ENCODE measurements around the gene MPPED1.

Gene MPPED1

GRCh38 chr22:43397766-43398165, 14.0 kb upstream of the MPPED1 start:
- H3K4me2 ChIP-seq (ENCODE audit: low read depth, low read length, poor library complexity, severe bottlenecking), result no peak overlapping the region
- no peaks in the 10 kb centered on the region for H3K36me3 ChIP-seq (ENCODE audit: insufficient read depth, low read length)
- no peaks in the 10 kb centered on the region for H3K4me1 ChIP-seq (ENCODE audit: insufficient read depth, low read length, poor library complexity, severe bottlenecking)
- no peak overlapping the region for H2AFZ ChIP-seq (ENCODE audit: low read length)
- H3K27me3 ChIP-seq (ENCODE audit: insufficient read depth, low read length, poor library complexity, severe bottlenecking), result no peaks in the 10 kb centered on the region
- no peaks in the 10 kb centered on the region for H4K20me1 ChIP-seq (ENCODE audit: insufficient read depth, low read length, poor library complexity, severe bottlenecking)
- H3K9me2 ChIP-seq (replicated peaks; ENCODE audit: low read depth, low read length), result no peaks in the 10 kb centered on the region
- H3F3A ChIP-seq (ENCODE audit: low read depth), result no peaks in the 10 kb centered on the region
- no peak overlapping the region for H3K4me3 ChIP-seq (ENCODE audit: low read length, poor library complexity, severe bottlenecking)
- no peaks in the 10 kb centered on the region for H3K79me2 ChIP-seq (ENCODE audit: insufficient read depth, low read length)
- no peak overlapping the region for H3K9ac ChIP-seq (ENCODE audit: low read depth, low read length, poor library complexity, severe bottlenecking)
- no peak for TF ChIP-seq CTCF (conservative IDR thresholded peaks at IDR 0.05; ENCODE audit: low read length)
- H3K9me3 ChIP-seq (ENCODE audit: insufficient read depth, low read depth, low read length), result no peaks in the 10 kb centered on the region

- H3K9me3 ChIP-seq (ENCODE audit: insufficient read depth, low read depth, low read length), result no peaks in the 10 kb centered on the region
- no peaks in the 10 kb centered on the region for H3K27me3 ChIP-seq (ENCODE audit: insufficient read depth, low read length, poor library complexity, severe bottlenecking)
- no peaks in the 10 kb centered on the region for H3K79me2 ChIP-seq (ENCODE audit: insufficient read depth, low read length)
- no peaks in the 10 kb centered on the region for H3K36me3 ChIP-seq (ENCODE audit: insufficient read depth, low read length)
- TF ChIP-seq CTCF (conservative IDR thresholded peaks at IDR 0.05; ENCODE audit: low read length) (no peak), EZH2phosphoT487 (IDR thresholded peaks at IDR 0.05; ENCODE audit: borderline replicate concordance) (no peak)
- H3K4me3 ChIP-seq (ENCODE audit: low read length, poor library complexity, severe bottlenecking), result no peak overlapping the region
- no peaks in the 10 kb centered on the region for H3K4me1 ChIP-seq (ENCODE audit: insufficient read depth, low read length, poor library complexity, severe bottlenecking)
- H3K4me2 ChIP-seq (ENCODE audit: low read depth, low read length, poor library complexity, severe bottlenecking), result no peak overlapping the region
- H3F3A ChIP-seq (ENCODE audit: low read depth), result no peaks in the 10 kb centered on the region
- H3K9ac ChIP-seq (ENCODE audit: low read depth, low read length, poor library complexity, severe bottlenecking), result no peak overlapping the region
- no peak overlapping the region for H2AFZ ChIP-seq (ENCODE audit: low read length)
- no peaks in the 10 kb centered on the region for H3K9me2 ChIP-seq (replicated peaks; ENCODE audit: low read depth, low read length)
- H4K20me1 ChIP-seq (ENCODE audit: insufficient read depth, low read length, poor library complexity, severe bottlenecking), result no peaks in the 10 kb centered on the region
Observed at GRCh38 chr22:43398246-43398645, 13.6 kb upstream of the MPPED1 start.

- H3K79me2 ChIP-seq (ENCODE audit: insufficient read depth, low read length), result no peaks in the 10 kb centered on the region
- H3K4me3 ChIP-seq (ENCODE audit: low read length, poor library complexity, severe bottlenecking), result no peak overlapping the region
- no peaks in the 10 kb centered on the region for H3K36me3 ChIP-seq (ENCODE audit: insufficient read depth, low read length)
- H4K20me1 ChIP-seq (ENCODE audit: insufficient read depth, low read length, poor library complexity, severe bottlenecking), result no peaks in the 10 kb centered on the region
- H3K9me3 ChIP-seq (ENCODE audit: insufficient read depth, low read depth, low read length), result no peaks in the 10 kb centered on the region
- no peak overlapping the region for H3K9ac ChIP-seq (ENCODE audit: low read depth, low read length, poor library complexity, severe bottlenecking)
- H3K4me1 ChIP-seq (ENCODE audit: insufficient read depth, low read length, poor library complexity, severe bottlenecking), result no peaks in the 10 kb centered on the region
- TF ChIP-seq CTCF (conservative IDR thresholded peaks at IDR 0.05; ENCODE audit: low read length) (no peak), EZH2phosphoT487 (IDR thresholded peaks at IDR 0.05; ENCODE audit: borderline replicate concordance) (no peak)
- no peaks in the 10 kb centered on the region for H3K27me3 ChIP-seq (ENCODE audit: insufficient read depth, low read length, poor library complexity, severe bottlenecking)
- no peaks in the 10 kb centered on the region for H3K9me2 ChIP-seq (replicated peaks; ENCODE audit: low read depth, low read length)
- no peak overlapping the region for H2AFZ ChIP-seq (ENCODE audit: low read length)
- no peak overlapping the region for H3K4me2 ChIP-seq (ENCODE audit: low read depth, low read length, poor library complexity, severe bottlenecking)
- no peaks in the 10 kb centered on the region for H3F3A ChIP-seq (ENCODE audit: low read depth)
Observed at GRCh38 chr22:43398910-43399309, 12.9 kb upstream of the MPPED1 start.

Measured in Loucy (cell line).